Stimulated activated CD4-positive, alpha-beta T cell treated with anti-CD3 and anti-CD28 coated beads, Interleukin-4, amount 100 ng/mL, for 1 hour (primary cell): Measurements from ENCODE around the gene SRGAP2C.
"Not testable (repeated sequence)": the region's sequence is repeated elsewhere in the genome, so short reads cannot be mapped to it uniquely, and the experiment has no call there.

ENCODE experiments used
- DNase-seq: peaks from one replicate; pipeline ENCODE4 v3.0.0-alpha.2; 2020

Gene SRGAP2C

GRCh38 chr1:121283587-121284180 lies 98.9 kb downstream of the SRGAP2C start:
- not testable (repeated sequence) for DNase-seq

DNA sequence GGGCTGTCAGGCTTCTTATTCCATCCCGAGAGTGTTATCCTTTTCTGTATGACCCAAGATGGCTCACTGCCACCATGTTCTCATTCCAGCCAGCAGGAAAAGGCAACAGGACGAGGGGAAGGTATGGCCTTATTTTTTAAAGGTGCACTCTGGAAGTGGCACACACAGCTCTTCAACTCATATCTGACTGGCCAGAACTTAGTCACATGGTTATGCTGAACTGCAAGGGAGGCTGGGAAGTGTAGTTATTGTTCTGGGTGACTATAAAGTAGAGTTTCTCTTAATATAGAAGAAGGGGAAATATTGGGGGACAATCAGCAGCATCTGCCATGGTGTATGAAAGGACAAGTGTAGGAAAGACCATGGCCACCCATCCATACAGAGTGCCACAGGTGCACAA lies 107.8 kb downstream of the SRGAP2C start:
- not testable (repeated sequence) for DNase-seq

- not testable (repeated sequence) for DNase-seq
Observed at GRCh38 chr1:121293263-121294204, 108.8 kb downstream of the SRGAP2C start.

DNA sequence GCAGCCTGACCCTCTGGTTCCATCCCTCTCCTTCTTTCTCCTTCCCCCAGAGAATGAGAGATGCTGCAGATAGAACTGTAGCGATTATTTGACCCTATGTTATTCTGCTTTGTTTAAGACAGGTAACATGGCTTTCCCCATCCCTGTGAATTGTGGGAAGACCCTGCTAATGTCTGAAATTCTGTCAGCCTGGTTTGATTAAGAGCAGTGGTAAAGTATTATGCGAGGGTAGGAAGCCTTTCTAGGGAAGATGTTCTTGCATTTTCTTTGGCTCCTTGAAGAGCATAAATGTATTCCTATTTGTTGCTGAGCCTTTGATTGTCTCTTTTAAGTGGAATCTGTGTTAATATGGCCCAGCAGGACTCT lies 109.4 kb downstream of the SRGAP2C start:
- DNase-seq = not testable (repeated sequence)

DNA sequence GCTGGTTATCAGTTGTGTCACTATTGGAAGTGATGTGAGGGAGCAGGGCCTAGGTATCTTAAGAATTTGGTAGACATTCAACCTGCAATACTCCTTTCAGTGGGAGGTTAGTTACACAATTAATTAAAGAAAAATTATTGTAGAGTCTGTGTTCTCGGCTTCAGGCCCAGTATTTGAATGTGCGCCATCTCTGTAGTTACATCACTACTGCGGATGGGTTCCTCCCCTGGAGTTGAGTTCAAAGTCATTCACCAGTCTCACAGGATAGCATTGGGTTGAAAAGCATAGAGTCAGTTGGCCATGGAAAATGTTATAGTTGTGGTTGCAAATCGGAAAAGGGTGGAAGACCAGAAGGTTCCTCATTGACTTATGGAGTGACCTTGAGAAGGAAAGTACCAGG lies 111.8 kb downstream of the SRGAP2C start:
- DNase-seq = not testable (repeated sequence)

- not testable (repeated sequence) for DNase-seq
Observed at GRCh38 chr1:121298529-121298928, 113.8 kb downstream of the SRGAP2C start.

- not testable (repeated sequence) for DNase-seq
Observed at GRCh38 chr1:121299514-121300149, 114.9 kb downstream of the SRGAP2C start.

DNA sequence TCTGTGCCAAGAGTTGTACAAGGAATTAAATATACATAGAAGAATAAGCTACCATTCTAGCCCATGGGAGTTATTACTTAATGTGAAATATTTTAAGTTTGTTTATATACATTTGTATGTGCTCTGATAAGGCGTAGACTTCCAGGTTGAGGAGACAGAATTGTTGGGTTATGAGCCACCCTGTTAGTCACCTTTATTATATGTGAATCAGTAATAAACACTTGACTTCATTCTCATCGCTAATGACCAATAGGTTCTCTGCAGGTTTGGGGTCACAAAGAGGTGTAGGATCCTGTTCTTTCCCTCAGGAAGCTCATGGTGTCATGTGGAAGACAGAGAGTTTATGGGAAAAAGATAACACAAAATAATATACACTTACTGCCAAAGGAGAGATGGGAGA lies 117.1 kb downstream of the SRGAP2C start:
- not testable (repeated sequence) for DNase-seq

GRCh38 chr1:121307759-121308158 lies 123.0 kb downstream of the SRGAP2C start:
- DNase-seq = not testable (repeated sequence)

- not testable (repeated sequence) for DNase-seq
Observed at GRCh38 chr1:121315509-121315908, 130.7 kb downstream of the SRGAP2C start.

GRCh38 chr1:121316081-121316480 lies 131.3 kb downstream of the SRGAP2C start:
- DNase-seq = not testable (repeated sequence)

DNA sequence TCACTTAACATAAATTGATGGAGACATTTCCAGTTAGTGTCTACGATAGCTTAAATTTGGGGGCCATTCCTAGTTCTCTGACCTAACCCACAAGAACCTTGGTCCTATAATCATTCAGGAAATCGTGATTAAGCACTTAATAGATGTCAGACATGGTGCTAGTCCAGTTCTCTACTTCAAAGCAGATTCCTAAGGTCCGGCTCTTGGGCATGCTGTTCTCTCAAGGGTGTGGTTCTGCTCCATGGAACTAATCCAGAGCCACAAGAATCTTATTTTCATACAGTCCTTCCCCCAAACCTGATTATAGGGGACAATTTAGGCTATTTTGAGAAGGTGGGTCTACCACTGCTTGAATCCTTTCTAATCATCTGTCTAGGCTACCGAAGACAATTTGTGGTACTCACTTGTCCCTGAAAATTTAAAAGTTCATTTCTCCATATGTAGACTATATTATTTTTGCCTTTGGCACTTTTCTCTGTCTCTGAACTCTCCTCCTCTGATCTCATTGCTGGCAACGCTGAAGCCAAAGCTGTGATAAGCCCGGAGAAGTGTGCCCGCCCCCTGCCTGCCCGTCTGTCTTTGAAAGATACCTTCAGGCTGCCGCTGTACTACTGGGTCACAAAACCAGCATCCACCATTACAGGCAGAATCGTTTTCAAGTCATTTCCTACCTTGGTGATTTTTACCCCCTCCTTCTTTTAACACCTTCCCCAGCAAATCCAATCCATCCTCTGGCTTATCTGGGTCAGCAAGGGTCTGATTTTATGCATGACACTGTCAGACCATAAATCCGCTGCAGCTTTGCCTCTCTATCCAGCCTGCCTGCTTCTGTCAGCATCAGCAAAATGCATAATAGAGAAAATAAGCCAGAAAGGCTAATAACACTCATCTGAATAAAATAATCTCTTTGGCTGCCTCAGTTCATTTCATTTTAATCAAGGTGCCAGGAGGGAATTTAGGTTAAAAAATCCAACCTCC lies 133.0 kb downstream of the SRGAP2C start:
- not testable (repeated sequence) for DNase-seq

GRCh38 chr1:121318687-121319086 lies 133.9 kb downstream of the SRGAP2C start:
- not testable (repeated sequence) for DNase-seq

DNA sequence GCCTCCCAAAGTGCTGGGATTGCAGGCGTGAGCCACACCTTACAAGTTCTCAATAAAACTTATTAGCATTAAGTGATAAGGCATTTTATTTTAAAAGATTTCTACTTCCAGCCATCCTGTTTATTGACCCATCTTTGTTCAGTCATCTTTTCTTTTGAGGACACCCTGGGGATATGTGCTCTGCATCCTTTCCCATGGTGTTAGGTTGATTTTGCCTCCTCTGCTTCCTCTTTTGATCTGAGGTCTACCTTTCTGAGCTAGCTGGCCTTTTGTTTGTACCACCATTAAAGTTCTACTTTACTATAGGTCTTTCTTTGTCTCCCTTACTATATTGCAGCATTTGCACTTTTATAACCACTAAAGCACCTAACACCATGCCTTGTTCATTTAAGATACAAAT lies 136.9 kb downstream of the SRGAP2C start:
- DNase-seq = not testable (repeated sequence)

- not testable (repeated sequence) for DNase-seq
Observed at GRCh38 chr1:121324726-121325125, 140.0 kb downstream of the SRGAP2C start.

DNA sequence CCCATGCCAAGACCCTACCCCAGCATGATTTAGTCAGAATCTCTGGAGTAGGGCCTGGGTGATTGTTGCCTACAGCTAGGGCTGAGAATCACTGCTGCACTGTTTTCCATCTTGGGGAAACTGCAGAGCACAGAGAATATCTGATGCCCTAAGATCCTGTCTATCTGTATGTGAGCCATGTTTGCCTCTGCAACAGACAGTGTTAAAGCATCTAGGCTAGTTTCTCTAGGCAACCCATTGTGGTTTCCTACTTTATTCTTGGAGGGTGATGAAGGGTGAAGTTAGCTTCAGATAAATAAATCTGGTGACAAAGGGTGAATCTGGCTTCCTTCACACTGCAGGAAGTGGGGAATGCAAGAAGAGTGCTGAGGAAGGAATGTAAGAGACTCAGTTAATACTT lies 147.4 kb downstream of the SRGAP2C start:
- DNase-seq = not testable (repeated sequence)

DNA sequence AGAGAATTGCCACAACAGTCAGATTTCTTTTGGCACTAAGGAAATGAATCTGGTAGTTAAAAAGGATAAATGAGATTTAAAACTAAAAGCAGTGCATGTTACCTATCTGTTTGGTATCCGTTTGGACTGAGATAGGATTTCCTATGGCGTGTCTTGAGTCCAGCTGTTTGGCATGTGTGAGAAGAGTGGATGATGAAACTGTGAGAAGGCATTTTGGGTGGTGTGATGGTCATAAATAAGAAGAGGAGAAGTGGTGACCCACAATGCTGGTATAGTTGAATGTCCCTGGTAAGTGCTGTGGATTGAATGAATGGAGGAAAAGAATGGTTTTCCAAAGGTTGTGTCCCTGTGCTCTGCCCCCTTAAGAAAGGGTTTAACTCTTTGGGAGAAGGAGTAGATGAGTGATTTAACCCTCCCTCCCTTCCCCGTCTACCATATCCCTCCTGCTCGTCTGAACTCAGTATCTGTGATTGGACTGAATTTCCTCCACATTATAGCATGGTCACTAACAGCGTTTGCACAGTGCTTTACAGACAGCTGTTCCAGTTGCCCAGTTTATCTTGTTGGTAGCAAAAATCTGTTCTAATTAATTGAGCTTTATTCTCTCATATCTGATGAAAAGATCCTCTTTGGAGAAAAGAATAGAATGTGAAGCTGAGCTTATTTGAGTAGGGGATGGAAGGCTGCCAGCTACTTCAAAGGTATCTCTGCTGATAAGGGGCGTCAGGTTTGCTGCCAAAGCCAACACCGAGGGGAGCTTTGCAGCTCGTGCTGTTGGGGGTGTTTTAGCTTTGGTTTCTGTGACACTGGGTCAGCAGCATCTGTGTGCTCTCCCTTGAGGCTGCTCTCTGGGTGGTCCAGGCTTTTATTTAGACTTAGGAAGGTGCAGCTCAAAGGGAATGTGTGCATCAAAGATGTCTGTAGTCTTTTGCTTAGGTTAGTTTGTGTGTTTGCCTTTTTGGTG lies 148.1 kb downstream of the SRGAP2C start:
- DNase-seq = not testable (repeated sequence)

GRCh38 chr1:121337958-121338357 lies 153.2 kb downstream of the SRGAP2C start:
- not testable (repeated sequence) for DNase-seq

DNA sequence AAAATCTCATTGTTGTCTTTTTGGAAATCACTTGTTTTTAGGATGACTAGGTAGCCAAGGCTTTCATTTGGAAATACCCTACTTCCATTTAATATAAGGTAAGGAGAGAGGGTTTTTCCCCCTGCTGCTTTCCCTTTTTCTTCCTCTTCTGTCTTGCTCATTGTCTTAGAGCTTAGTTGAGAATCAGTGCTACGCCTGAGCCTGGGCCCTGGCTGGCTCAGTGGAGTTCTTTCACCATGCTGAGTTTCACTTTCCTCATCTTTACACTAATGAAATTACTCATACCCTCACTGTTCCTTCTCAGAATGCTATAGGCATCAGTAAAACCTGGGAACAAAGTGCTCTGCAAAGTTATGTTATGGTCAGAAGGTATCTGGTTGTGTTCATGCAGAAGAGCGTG lies 154.8 kb downstream of the SRGAP2C start:
- not testable (repeated sequence) for DNase-seq

GRCh38 chr1:121343311-121343906 lies 158.6 kb downstream of the SRGAP2C start:
- not testable (repeated sequence) for DNase-seq

DNA sequence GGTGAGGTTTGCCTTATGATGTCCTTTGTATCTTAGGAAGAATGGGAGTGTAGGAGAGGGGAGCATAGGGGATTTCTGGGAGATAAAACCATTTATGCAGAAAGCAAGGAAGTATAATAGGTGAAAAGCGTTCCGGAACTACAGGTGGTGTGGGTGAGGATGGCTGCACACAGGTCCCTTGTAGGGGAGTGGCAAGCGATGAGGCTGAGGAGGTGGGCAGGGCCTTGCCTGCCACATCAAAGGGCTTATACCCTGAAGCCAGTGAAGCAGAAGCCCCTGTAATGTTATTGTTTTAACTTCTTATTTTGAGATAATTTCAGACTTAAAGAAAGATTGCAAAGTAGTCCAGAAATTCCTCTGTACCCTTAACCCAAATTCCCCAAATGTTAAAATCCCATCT lies 159.6 kb downstream of the SRGAP2C start:
- not testable (repeated sequence) for DNase-seq
